Cardiac muscle cell (in vitro differentiated cells and primary cell): Measurements from ENCODE around the gene RNF208. TPM values are rescaled to one million over a fixed set of nuclear protein-coding genes. Genes with fewer than 3 reads are reported as not detected.
"Not testable (repeated sequence)": the region's sequence is repeated elsewhere in the genome, so short reads cannot be mapped to it uniquely, and the experiment has no call there.

ENCODE experiments used
- DNase-seq, 2 donors: peaks; one replicate each; pipeline versions ENCODE4 v3.0.0 to v3.0.0-alpha.2; 2010 to 2017; ENCODE audit warnings: low read depth in 1 of 2, low spot score in 1 of 2
- H3K27ac ChIP-seq: fragments of 200-600 bp; sonication (generic); 2 replicates; pipeline ENCODE4 v1.5.1; 2016
- H3K27me3 ChIP-seq: fragments of 200-600 bp; sonication (generic); 2 replicates; pipeline ENCODE4 v1.6.0; 2016; ENCODE audit warnings: control low read depth
- H3K36me3 ChIP-seq: fragments of 200-600 bp; sonication (generic); 2 replicates; pipeline ENCODE4 v1.5.1; 2016; ENCODE audit warnings: control low read depth
- H3K4me1 ChIP-seq: fragments of 200-600 bp; sonication (generic); 2 replicates; pipeline ENCODE4 v1.8.1; 2017; ENCODE audit warnings: low read depth, mild to moderate bottlenecking, mixed run types
- H3K4me3 ChIP-seq: fragments of 200-600 bp; sonication (generic); 2 replicates; pipeline ENCODE4 v1.5.1; 2016; ENCODE audit warnings: mild to moderate bottlenecking
- H3K9me3 ChIP-seq: fragments of 200-600 bp; sonication (generic); 2 replicates; pipeline ENCODE4 v1.5.1; 2017; ENCODE audit warnings: low read depth, mild to moderate bottlenecking, control low read depth
- CTCF ChIP-seq: IDR thresholded peaks from 2 replicates; pipeline ENCODE4 v1.5.1; 2012; ENCODE audit warnings: low read depth, mild to moderate bottlenecking, low read length
- polyA plus RNA-seq: library from polyadenylated mRNA; unstranded; fragments of >200 nt; fragmentation: Nextera tagmentation; extraction: Ambion mirVana; gene quantifications from 2 replicates; pipeline ENCODE4 v1.2.1, GENCODE V29; 2016
- total RNA-seq: library from RNA; depleted of rRNA; stranded (reverse); fragments of >200 nt; gene quantifications from 2 replicates; pipeline ENCODE4 v1.2.3, GENCODE V29; 2016

Gene RNF208
- total and polyA plus RNA-seq, 2 experiments from 2014 or later: 6.1 to 23.1 TPM

- no peak overlapping the region for H3K27ac ChIP-seq
- H3K4me3 ChIP-seq: no peak overlapping the region
- DNase-seq: no peak
- no peaks in the 10 kb centered on the region for H3K27me3 ChIP-seq
- H3K4me1 ChIP-seq: peaks cover 16% of the 10 kb centered on the region
- H3K9me3 ChIP-seq: no peaks in the 10 kb centered on the region
- peaks cover 12% of the 10 kb centered on the region for H3K36me3 ChIP-seq
- TF ChIP-seq CTCF: no peak
Observed at GRCh38 chr9:137245450-137246421, 23.7 kb upstream of the RNF208 start.

GRCh38 chr9:137244486-137245449, 22.7 kb upstream of the RNF208 start:
- H3K27me3 ChIP-seq: no peaks in the 10 kb centered on the region
- H3K36me3 ChIP-seq: peaks cover 12% of the 10 kb centered on the region
- no peak for DNase-seq
- no peak overlapping the region for H3K27ac ChIP-seq
- no peaks in the 10 kb centered on the region for H3K9me3 ChIP-seq
- H3K4me1 ChIP-seq: peaks cover 16% of the 10 kb centered on the region
- no peak overlapping the region for H3K4me3 ChIP-seq
- no peak for TF ChIP-seq CTCF

GRCh38 chr9:137243626-137244485, 21.8 kb upstream of the RNF208 start:
- Histone ChIP-seq H3K27ac (no peak overlapping the region), H3K9me3 (no peaks in the 10 kb centered on the region)

GRCh38 chr9:137243266-137243625, 21.2 kb upstream of the RNF208 start:
- DNase-seq, H3K27me3 ChIP-seq, H3K4me3 ChIP-seq, H3K9me3 ChIP-seq, H3K27ac ChIP-seq: not testable (repeated sequence)
- peaks cover 16% of the 10 kb centered on the region for H3K4me1 ChIP-seq
- peaks cover 12% of the 10 kb centered on the region for H3K36me3 ChIP-seq

More at GRCh38 chr9:137243626-137244485, 21.8 kb upstream of the RNF208 start:
- TF ChIP-seq CTCF: no peak
- peaks cover 12% of the 10 kb centered on the region for H3K36me3 ChIP-seq
- no peak overlapping the region for H3K4me3 ChIP-seq
- H3K27me3 ChIP-seq: no peaks in the 10 kb centered on the region
- DNase-seq: no peak
- peaks cover 16% of the 10 kb centered on the region for H3K4me1 ChIP-seq

GRCh38 chr9:137242269-137243203, 20.5 kb upstream of the RNF208 start:
- no peaks in the 10 kb centered on the region for H3K27me3 ChIP-seq
- H3K27ac ChIP-seq: peak overlapping the region; percentile 91
- H3K4me1 ChIP-seq: peaks cover 14% of the 10 kb centered on the region
- DNase-seq: no peak
- H3K9me3 ChIP-seq: no peaks in the 10 kb centered on the region
- H3K36me3 ChIP-seq: peaks cover 12% of the 10 kb centered on the region
- TF ChIP-seq CTCF: no peak
- H3K4me3 ChIP-seq: peak overlapping the region; percentile 96
